GM21528 (cell line): ENCODE results near the gene PRPS2.

Experiments used
- ATAC-seq: cut with Tn5 transposase; IDR thresholded peaks from one replicate; pipeline ENCODE4 v1.9.1; 2021; ENCODE audit warnings: mild to moderate bottlenecking, moderate library complexity; ENCODE audit not compliant: unreplicated experiment, low FRiP score

PRPS2 gene

DNA sequence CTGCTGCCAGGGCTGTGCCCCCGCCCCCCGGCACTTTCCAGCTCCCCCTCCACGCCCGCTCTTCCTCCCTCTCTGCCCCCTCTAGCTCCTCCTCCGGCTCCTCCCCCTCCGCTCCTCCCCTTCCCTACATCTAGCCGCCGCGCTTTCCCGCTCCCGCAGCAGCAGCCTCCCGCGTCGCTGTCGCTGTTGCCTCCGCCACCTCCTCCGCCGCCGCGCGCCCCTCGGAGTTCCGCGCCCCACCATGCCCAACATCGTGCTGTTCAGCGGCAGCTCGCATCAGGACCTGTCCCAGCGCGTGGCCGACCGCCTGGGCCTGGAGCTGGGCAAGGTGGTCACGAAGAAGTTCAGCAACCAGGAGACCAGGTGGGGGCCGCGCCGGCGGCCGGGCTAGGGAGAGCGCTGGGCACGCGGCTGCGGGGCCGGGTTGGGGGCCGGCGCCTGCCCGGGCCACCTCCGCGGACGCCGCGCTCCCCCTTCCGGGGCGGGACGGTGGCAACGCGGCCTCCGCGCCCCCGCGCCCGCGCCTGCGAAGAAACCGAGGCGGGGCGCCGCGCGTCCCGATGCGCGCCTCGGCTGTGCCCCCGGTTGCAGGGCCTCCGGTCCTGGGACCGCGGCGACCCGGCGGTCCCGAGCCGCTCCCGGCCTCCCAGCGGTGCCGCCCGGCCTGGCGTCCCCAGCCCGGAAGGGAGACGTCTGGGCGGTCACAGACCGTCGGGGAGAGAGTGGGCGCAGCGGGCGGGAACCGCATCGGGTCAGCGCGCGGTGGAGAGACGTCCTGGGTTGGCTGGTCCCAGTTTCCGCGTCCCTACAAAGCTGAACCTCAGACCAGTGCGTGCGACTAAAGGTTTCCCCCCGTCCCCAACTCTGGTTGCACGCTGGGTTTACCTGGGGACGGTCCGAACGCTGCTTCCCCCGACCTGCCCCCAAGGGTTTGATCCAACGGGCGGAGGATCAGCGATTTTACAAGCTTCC lies at the start of gene PRPS2:
TSS of gene PRPS2 (plus strand) at position 156 of the 972 bp plus-strand sequence. CDS start at position 242, 86 bp downstream.
- ATAC-seq = peak; percentile 86

DNA sequence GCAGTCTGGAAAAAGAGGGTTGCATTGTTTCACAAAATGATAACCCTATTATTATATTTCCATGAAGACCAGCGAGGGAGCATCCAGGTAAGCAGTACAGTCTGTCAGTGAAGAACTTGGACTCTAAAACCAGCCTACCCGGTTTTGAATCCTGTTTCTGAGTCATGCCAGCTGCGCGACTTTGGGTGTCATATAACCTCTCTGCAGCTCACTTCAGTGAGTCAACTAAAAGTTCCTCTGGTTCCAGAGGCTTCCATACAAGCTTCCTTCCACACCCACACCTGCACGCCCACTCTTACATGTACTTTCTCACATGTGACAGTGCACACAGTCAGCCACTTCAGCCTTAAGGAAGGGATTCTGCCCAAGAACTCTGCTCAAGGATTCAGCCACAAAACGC lies 49.8 kb upstream of the PRPS2 start:
- no peak for ATAC-seq

- ATAC-seq = no peak
These were observed 43.8 kb upstream of the PRPS2 start for GRCh38 chrX:12747433-12747832.

GRCh38 chrX:12751887-12752286 lies 39.3 kb upstream of the PRPS2 start:
- no peak for ATAC-seq

DNA sequence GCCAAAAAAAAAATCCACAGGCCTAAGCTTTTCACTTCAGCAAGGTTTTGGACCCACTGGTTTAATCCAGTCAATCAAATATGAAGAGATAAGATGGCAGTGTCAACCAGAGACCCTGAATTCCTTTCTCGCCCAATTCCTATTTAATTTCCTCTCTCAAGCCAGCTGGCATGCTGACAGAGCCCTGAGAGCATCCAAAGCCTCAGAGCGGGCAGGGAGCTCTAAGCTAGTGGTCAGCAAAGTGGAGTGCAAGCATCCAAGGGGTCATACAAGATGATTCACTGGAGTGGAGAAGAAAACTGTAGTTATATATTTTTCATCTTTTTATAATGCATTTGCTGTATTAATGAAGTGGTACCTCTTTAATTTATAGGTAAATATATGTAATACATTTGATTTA lies 37.8 kb upstream of the PRPS2 start:
- ATAC-seq = no peak

- no peak for ATAC-seq
These were observed 32.9 kb upstream of the PRPS2 start for GRCh38 chrX:12758291-12758690.

GRCh38 chrX:12767856-12768255 lies 23.4 kb upstream of the PRPS2 start:
- no peak for ATAC-seq

DNA sequence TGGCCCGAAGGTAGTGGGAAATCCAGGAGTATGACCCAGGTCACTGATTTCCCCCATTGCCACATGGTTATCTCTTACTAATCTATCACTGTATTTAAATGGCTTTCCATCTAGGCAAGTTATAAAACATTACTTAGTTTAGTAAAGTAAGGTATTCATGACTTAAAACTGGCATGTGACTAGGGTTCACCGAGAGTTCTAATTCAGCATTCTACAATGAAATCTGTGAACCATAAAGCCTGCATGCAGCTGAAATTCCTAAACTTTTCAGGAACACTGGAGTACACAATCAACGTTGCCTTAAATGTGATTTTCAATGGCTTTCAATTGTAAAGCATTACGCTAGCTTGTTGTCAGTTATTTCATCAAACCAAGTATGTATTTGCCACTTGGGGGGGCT lies 22.7 kb upstream of the PRPS2 start:
- ATAC-seq = no peak

GRCh38 chrX:12770440-12770839 lies 20.8 kb upstream of the PRPS2 start:
- ATAC-seq = no peak

DNA sequence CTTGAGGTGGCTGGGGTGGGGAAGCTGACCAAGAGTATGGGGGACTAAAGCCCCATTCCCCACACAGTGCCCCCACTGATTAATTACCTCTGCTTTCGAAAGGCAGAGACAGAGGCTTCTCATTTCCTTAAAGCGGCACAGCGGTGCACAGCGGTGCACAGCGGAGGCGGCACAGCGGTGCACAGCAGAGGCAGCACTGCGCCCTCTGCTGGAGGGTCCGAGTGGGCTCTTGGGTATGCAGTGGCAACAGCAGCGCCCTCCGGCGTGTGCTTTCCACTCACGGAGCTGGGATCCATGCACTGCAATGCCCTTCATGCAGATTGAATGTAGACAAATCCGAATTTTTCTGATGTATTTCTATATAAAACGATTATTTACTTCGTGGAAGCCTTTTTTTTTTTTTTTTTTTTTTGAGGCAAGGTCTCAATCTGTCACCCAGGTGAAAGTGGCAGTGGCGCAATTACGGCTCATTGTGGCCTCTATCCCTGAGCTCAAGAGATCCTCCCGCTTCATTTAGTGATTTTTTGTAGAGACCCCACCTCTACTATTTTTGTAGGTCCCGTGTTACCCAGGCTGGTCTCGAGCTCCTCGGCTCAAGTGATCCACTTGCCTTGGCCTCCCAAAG lies 19.7 kb upstream of the PRPS2 start:
- peak; percentile 99 for ATAC-seq

- ATAC-seq = no peak
These were observed 13.5 kb upstream of the PRPS2 start for GRCh38 chrX:12777670-12778069.

DNA sequence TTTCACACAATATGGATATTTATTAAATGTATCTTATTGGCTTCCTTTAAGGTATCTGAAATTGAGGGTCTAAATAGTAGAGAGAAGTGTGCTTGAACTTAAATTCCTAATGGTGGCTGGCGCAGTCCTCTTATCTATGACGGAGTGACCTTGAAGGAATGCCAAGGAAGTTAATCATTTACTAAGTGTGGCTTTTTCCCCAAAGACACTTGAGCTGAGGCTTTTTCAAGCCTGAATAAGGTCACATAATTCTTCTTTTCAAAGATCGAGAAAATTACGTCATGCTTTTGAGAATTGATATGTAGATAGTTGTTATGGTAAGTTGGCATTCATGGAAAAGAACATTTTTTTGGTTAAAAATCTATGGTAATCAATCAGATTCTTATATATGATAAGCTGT lies 11.7 kb upstream of the PRPS2 start:
- no peak for ATAC-seq

GRCh38 chrX:12788645-12789044 lies 2.6 kb upstream of the PRPS2 start:
- no peak for ATAC-seq

- no peak for ATAC-seq
These were observed 1.2 kb upstream of the PRPS2 start for GRCh38 chrX:12789976-12790375.

GRCh38 chrX:12790885-12791256 lies 341 bp upstream of the PRPS2 start:
- peak; percentile 19 for ATAC-seq

GRCh38 chrX:12792711-12793110 lies 1.5 kb downstream of the PRPS2 start:
- ATAC-seq = no peak

DNA sequence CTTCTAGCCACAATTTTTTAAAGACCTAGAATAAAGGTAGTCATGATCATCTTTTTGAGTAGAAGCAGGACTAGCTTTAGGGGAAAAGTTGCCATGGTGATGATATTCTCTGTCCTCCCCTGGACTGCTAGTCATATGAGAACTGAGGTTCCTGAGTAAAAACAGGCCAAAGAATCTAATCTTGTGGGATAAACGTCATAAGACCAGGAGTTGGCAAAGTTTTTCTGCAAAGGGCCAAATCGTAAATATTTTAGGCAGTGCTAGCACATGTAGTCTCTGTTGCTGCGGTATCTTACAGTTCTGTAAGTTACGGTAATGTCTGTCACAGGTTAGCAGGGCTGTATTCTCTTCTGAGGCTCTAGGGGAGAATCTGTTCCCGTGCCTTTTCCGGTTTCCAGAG lies 3.4 kb downstream of the PRPS2 start:
- ATAC-seq = no peak

- no peak for ATAC-seq
These were observed 7.4 kb downstream of the PRPS2 start for GRCh38 chrX:12798601-12799000.

DNA sequence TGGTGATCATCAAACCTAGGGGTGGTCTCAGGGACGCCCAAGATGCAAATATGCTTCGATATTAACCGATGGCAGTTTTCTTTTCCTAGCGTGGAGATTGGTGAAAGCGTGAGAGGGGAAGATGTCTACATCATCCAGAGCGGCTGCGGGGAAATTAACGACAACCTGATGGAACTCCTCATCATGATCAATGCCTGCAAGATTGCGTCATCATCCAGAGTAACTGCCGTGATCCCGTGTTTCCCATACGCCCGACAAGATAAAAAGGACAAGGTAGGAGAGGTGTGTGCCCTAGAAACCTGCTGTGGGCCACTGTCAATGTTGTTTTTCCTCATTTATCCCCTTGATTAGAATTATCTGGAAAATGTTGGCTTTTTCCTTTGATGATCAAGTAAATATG lies 7.9 kb downstream of the PRPS2 start:
- ATAC-seq = no peak

GRCh38 chrX:12802741-12803140 lies 11.5 kb downstream of the PRPS2 start:
- ATAC-seq = no peak

- ATAC-seq = no peak
These were observed 13.4 kb downstream of the PRPS2 start for GRCh38 chrX:12804655-12805054.

- ATAC-seq = no peak
These were observed 14.1 kb downstream of the PRPS2 start for GRCh38 chrX:12805333-12805732.
